ENCODE results near the gene PSMA1. TPM values are rescaled to one million over a fixed set of nuclear protein-coding genes. Genes with fewer than 3 reads are reported as not detected.
A peak's percentile ranks its signal among the peaks of the same experiment; 100 is the strongest.

Gene PSMA1
- total and polyA plus RNA-seq, 2 of the 13 experiments (the other 11 are each of a cell fraction or from before 2014, with no cell fraction given): 188 to 229 TPM

DNA sequence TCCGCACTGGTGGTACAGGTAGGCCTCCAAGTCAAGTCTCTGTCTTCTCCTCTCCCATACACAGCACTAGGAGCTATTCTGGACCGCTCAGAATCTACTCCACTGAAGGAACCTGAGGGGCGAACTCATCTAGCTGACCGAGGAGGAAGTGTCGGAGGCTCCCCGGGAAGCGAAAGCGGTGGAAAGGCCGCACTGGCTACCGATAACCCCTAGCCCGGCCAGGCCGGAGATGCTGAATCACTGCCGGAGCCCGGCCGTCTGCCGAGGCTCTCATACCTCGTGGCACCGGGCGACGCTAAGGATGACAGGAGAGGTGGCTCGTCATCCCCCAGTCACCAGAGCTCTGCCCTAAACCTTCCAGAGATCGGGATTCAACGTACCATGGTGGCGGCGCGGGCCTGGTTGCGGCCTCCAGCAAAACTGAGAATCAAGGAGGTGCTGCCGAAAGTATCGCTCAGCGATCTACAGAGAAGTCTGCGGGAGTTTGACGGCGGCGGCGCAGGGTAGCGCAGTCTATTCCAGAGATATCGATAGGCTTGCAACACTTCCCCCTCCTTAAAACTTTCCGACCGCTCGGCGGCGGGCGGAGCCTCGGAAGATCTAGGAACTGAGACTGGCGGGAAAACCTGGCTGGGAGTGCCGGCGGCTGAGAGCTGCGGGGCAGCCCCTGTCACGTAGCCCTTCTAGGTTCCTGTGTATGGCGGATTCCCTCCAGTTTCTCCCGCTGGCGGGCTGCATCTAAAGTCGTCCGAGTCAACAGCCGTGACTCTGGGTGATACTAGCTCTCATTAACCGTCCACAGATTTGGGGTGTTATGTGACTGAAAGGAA is at the start of gene PSMA1 (continued):
- peak; percentile 85; the same call in 1 of the 2 replicates for TF ChIP-seq TBX2 (CRISPR knock-in tag; IDR thresholded peaks at IDR 0.05; ENCODE audit: borderline replicate concordance)
- peak; percentile 32; the same call in 1 of the 2 replicates for TF ChIP-seq FOXJ3 (CRISPR knock-in tag; IDR thresholded peaks at IDR 0.05; ENCODE audit: borderline replicate concordance)
- TF ChIP-seq ZNF576 (CRISPR knock-in tag; IDR thresholded peaks at IDR 0.05): peak; percentile 79; the same call in 1 of the 2 replicates
- 0 out of 2 replicates have a peak, but pooled peaks have one; percentile 41 for TF ChIP-seq SP140L (CRISPR knock-in tag; IDR thresholded peaks at IDR 0.05; ENCODE audit: borderline replicate concordance)
- TF ChIP-seq ZNF747 (CRISPR knock-in tag; IDR thresholded peaks at IDR 0.05; ENCODE audit: borderline replicate concordance): 0 out of 2 replicates have a peak, but pooled peaks have one; percentile 35
- TF ChIP-seq ZNF280B (CRISPR knock-in tag; IDR thresholded peaks at IDR 0.05; ENCODE audit: borderline replicate concordance): peak; percentile 60; the same call in 1 of the 2 replicates
- TF ChIP-seq ZNF75D (CRISPR knock-in tag; IDR thresholded peaks at IDR 0.05; ENCODE audit: borderline replicate concordance): no peak
- no peak for TF ChIP-seq U2AF2 (IDR thresholded peaks at IDR 0.05; ENCODE audit: low read depth, low read length)
- 0 out of 2 replicates have a peak, but pooled peaks have one; percentile 76 for TF ChIP-seq MTF1 (CRISPR knock-in tag; IDR thresholded peaks at IDR 0.05)
- no peak for TF ChIP-seq CHD4 (IDR thresholded peaks at IDR 0.05; ENCODE audit: borderline replicate concordance, low read length)
- TF ChIP-seq SRF (IDR thresholded peaks at IDR 0.05; ENCODE audit: low read depth, low read length): peak; percentile 97
- no peak for TF ChIP-seq NR2F2 (IDR thresholded peaks at IDR 0.05; ENCODE audit: borderline replicate concordance, low read depth)
- TF ChIP-seq, protein P1, sequence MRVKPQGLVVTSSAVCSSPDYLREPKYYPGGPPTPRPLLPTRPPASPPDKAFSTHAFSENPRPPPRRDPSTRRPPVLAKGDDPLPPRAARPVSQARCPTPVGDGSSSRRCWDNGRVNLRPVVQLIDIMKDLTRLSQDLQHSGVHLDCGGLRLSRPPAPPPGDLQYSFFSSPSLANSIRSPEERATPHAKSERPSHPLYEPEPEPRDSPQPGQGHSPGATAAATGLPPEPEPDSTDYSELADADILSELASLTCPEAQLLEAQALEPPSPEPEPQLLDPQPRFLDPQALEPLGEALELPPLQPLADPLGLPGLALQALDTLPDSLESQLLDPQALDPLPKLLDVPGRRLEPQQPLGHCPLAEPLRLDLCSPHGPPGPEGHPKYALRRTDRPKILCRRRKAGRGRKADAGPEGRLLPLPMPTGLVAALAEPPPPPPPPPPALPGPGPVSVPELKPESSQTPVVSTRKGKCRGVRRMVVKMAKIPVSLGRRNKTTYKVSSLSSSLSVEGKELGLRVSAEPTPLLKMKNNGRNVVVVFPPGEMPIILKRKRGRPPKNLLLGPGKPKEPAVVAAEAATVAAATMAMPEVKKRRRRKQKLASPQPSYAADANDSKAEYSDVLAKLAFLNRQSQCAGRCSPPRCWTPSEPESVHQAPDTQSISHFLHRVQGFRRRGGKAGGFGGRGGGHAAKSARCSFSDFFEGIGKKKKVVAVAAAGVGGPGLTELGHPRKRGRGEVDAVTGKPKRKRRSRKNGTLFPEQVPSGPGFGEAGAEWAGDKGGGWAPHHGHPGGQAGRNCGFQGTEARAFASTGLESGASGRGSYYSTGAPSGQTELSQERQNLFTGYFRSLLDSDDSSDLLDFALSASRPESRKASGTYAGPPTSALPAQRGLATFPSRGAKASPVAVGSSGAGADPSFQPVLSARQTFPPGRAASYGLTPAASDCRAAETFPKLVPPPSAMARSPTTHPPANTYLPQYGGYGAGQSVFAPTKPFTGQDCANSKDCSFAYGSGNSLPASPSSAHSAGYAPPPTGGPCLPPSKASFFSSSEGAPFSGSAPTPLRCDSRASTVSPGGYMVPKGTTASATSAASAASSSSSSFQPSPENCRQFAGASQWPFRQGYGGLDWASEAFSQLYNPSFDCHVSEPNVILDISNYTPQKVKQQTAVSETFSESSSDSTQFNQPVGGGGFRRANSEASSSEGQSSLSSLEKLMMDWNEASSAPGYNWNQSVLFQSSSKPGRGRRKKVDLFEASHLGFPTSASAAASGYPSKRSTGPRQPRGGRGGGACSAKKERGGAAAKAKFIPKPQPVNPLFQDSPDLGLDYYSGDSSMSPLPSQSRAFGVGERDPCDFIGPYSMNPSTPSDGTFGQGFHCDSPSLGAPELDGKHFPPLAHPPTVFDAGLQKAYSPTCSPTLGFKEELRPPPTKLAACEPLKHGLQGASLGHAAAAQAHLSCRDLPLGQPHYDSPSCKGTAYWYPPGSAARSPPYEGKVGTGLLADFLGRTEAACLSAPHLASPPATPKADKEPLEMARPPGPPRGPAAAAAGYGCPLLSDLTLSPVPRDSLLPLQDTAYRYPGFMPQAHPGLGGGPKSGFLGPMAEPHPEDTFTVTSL (CRISPR knock-in tag; IDR thresholded peaks at IDR 0.05; ENCODE audit: borderline replicate concordance): no peak
- TF ChIP-seq, protein P2, sequence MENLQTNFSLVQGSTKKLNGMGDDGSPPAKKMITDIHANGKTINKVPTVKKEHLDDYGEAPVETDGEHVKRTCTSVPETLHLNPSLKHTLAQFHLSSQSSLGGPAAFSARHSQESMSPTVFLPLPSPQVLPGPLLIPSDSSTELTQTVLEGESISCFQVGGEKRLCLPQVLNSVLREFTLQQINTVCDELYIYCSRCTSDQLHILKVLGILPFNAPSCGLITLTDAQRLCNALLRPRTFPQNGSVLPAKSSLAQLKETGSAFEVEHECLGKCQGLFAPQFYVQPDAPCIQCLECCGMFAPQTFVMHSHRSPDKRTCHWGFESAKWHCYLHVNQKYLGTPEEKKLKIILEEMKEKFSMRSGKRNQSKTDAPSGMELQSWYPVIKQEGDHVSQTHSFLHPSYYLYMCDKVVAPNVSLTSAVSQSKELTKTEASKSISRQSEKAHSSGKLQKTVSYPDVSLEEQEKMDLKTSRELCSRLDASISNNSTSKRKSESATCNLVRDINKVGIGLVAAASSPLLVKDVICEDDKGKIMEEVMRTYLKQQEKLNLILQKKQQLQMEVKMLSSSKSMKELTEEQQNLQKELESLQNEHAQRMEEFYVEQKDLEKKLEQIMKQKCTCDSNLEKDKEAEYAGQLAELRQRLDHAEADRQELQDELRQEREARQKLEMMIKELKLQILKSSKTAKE (CRISPR knock-in tag; IDR thresholded peaks at IDR 0.05; ENCODE audit: borderline replicate concordance): peak; percentile 52; the same call in 1 of the 2 replicates
- no peak; the same call in 1 of the 2 replicates for TF ChIP-seq ZNF430 (CRISPR knock-in tag; IDR thresholded peaks at IDR 0.05)
- no peak; the same call in 1 of the 2 replicates for TF ChIP-seq ZNF777 (CRISPR knock-in tag; IDR thresholded peaks at IDR 0.05)
- peak; percentile 38 for TF ChIP-seq NCOA2 (CRISPR knock-in tag; IDR thresholded peaks at IDR 0.05)
